Endothelial cell (in vitro differentiated cells): Measurements from ENCODE around the gene MVB12A. TPM values are rescaled to one million over a fixed set of nuclear protein-coding genes. Genes with fewer than 3 reads are reported as not detected.

Source experiments
- DNase-seq: peaks from one replicate; pipeline ENCODE4 v3.0.0; 2021; ENCODE audit warnings: low spot score
- H3K27ac Mint-ChIP-seq: one replicate; pipeline ENCODE4 v1.8.0; 2021; ENCODE audit warnings: mixed read lengths, inconsistent platforms; ENCODE audit not compliant: unreplicated experiment
- H3K27me3 Mint-ChIP-seq: one replicate; pipeline ENCODE4 v1.8.0; 2021; ENCODE audit warnings: mild to moderate bottlenecking, moderate library complexity, mixed read lengths, inconsistent platforms; ENCODE audit not compliant: unreplicated experiment
- H3K36me3 Mint-ChIP-seq: one replicate; pipeline ENCODE4 v1.8.0; 2021; ENCODE audit warnings: mild to moderate bottlenecking, low read depth, mixed read lengths, inconsistent platforms; ENCODE audit not compliant: unreplicated experiment
- H3K4me1 Mint-ChIP-seq: one replicate; pipeline ENCODE4 v1.8.0; 2021; ENCODE audit warnings: mild to moderate bottlenecking, mixed read lengths, inconsistent platforms; ENCODE audit not compliant: unreplicated experiment
- H3K4me3 Mint-ChIP-seq: one replicate; pipeline ENCODE4 v1.8.0; 2021; ENCODE audit warnings: mild to moderate bottlenecking, mixed read lengths, inconsistent platforms; ENCODE audit not compliant: unreplicated experiment
- H3K9me3 Mint-ChIP-seq: one replicate; pipeline ENCODE4 v1.8.0; 2021; ENCODE audit warnings: mixed read lengths, inconsistent platforms; ENCODE audit not compliant: unreplicated experiment
- CTCF ChIP-seq: fragments of 200-600 bp; sonication (generic); IDR thresholded peaks from one replicate; pipeline ENCODE4 v1.5.0; 2021; ENCODE audit warnings: antibody characterized with exemption; ENCODE audit not compliant: unreplicated experiment
- total RNA-seq: library from RNA; stranded (reverse); fragmentation: NEBNext Ultra II Directional; extraction: Animal tissue kit (Norgen Biotek cat#: 25700); gene quantifications from one replicate; pipeline ENCODE4 v1.2.1, GENCODE V29; 2021; ENCODE audit not compliant: unreplicated experiment

MVB12A gene
- total RNA-seq, 1 donor from 2014 or later: 107 TPM

GRCh38 chr19:17394891-17395415, 24.9 kb upstream of the MVB12A start:
- TF ChIP-seq CTCF: peak; percentile 76
- H3K27me3 Mint-ChIP-seq: peaks cover 9% of the 10 kb centered on the region
- peaks cover 16% of the 10 kb centered on the region for H3K4me1 Mint-ChIP-seq
- peak; percentile 71 for DNase-seq
- no peak overlapping the region for H3K4me3 Mint-ChIP-seq
- H3K36me3 Mint-ChIP-seq: no peaks in the 10 kb centered on the region
- H3K27ac Mint-ChIP-seq: peak overlapping the region; percentile 4
- no peaks in the 10 kb centered on the region for H3K9me3 Mint-ChIP-seq

- Mint-ChIP-seq H3K4me3 (no peak overlapping the region), H3K27ac (peak overlapping the region; percentile 70), H3K9me3 (no peaks in the 10 kb centered on the region), H3K36me3 (peaks cover 4% of the 10 kb centered on the region), H3K4me1 (peaks cover 23% of the 10 kb centered on the region), H3K27me3 (peaks cover 11% of the 10 kb centered on the region)
- no peak for TF ChIP-seq CTCF
- no peak for DNase-seq
Observed at GRCh38 chr19:17398902-17399527, 20.8 kb upstream of the MVB12A start.

- peak; percentile 41 for DNase-seq
- Mint-ChIP-seq H3K27me3 (peaks cover 9% of the 10 kb centered on the region), H3K4me1 (peaks cover 33% of the 10 kb centered on the region), H3K27ac (peak overlapping the region; percentile 95), H3K9me3 (no peaks in the 10 kb centered on the region), H3K4me3 (peak overlapping the region; percentile 50), H3K36me3 (peaks cover 4% of the 10 kb centered on the region)
- TF ChIP-seq CTCF: no peak
Observed at GRCh38 chr19:17401628-17402027, 18.2 kb upstream of the MVB12A start.

- Mint-ChIP-seq H3K27me3 (peaks cover 9% of the 10 kb centered on the region), H3K36me3 (peaks cover 4% of the 10 kb centered on the region), H3K27ac (no peak overlapping the region), H3K4me3 (peak overlapping the region; percentile 88), H3K4me1 (peaks cover 38% of the 10 kb centered on the region), H3K9me3 (no peaks in the 10 kb centered on the region)
- no peak for TF ChIP-seq CTCF
- peak; percentile 67 for DNase-seq
Observed at GRCh38 chr19:17402982-17403855, 16.6 kb upstream of the MVB12A start.

GRCh38 chr19:17404015-17404414, 15.8 kb upstream of the MVB12A start:
- Mint-ChIP-seq H3K36me3 (peaks cover 4% of the 10 kb centered on the region), H3K4me3 (peak overlapping the region; percentile 88), H3K4me1 (peaks cover 35% of the 10 kb centered on the region), H3K27me3 (peaks cover 9% of the 10 kb centered on the region), H3K27ac (peak overlapping the region; percentile 48), H3K9me3 (no peaks in the 10 kb centered on the region)
- DNase-seq: no peak
- TF ChIP-seq CTCF: no peak
